Caco-2 (cell line): ENCODE measurements around the gene PROZ. TPM values are rescaled to one million over a fixed set of nuclear protein-coding genes. Genes with fewer than 3 reads are reported as not detected.

Experiments
- BruUV-seq: library from RNA; stranded (reverse); fragments of 400-500 nt; replicated peaks from 2 replicates; lab custom pipeline; 2021; lab: Mats Ljungman, UMichigan
- CTCF ChIA-PET: fragments of 300-600 bp; sonication (Branson Sonifier 250); formaldehyde crosslinking; loops from one replicate; lab custom pipeline; 2022; ENCODE audit warnings: antibody characterized with exemption; lab: Charles Lee
- POLR2A ChIA-PET: fragments of 300-600 bp; sonication (Branson Sonifier 250); formaldehyde crosslinking; loops from one replicate; lab custom pipeline; 2022; ENCODE audit warnings: antibody characterized with exemption; lab: Charles Lee
- DNase-seq, 2 experiments: peaks; one replicate each; pipeline versions ENCODE4 v3.0.0 to v3.0.0-alpha.2; 2020 to 2022
- H3K27me3 ChIP-seq: replicated peaks from 2 replicates; pipeline ENCODE4 v1.6.0; 2011; ENCODE audit warnings: low read length; ENCODE audit not compliant: control insufficient read depth, insufficient read depth
- H3K36me3 ChIP-seq: 2 replicates; pipeline ENCODE4 v1.5.1; 2011; ENCODE audit warnings: low read length; ENCODE audit not compliant: control insufficient read depth, insufficient read depth
- H3K4me1 ChIP-seq: fragments of 250-450 bp; sonication (Bioruptor Pico); 2 replicates; pipeline ENCODE4 v1.5.1; 2020; ENCODE audit warnings: mild to moderate bottlenecking
- H3K4me3 ChIP-seq: 2 replicates; pipeline ENCODE4 v1.5.1; 2011; ENCODE audit warnings: low read depth, mild to moderate bottlenecking, control low read depth, low read length
- H3K9me3 ChIP-seq: fragments of 250-450 bp; sonication (Bioruptor Pico); 2 replicates; pipeline ENCODE4 v1.5.1; 2020; ENCODE audit warnings: mild to moderate bottlenecking, moderate library complexity
- H3K27ac Mint-ChIP-seq: one replicate; pipeline ENCODE4 v1.8.0; 2022; ENCODE audit warnings: mixed read lengths; ENCODE audit not compliant: unreplicated experiment
- H3K27me3 Mint-ChIP-seq: one replicate; pipeline ENCODE4 v1.8.0; 2022; ENCODE audit warnings: mixed read lengths; ENCODE audit not compliant: insufficient read depth, unreplicated experiment
- H3K36me3 Mint-ChIP-seq: one replicate; pipeline ENCODE4 v1.8.0; 2022; ENCODE audit warnings: mild to moderate bottlenecking, mixed read lengths; ENCODE audit not compliant: insufficient read depth, unreplicated experiment
- H3K4me1 Mint-ChIP-seq: one replicate; pipeline ENCODE4 v1.8.0; 2022; ENCODE audit warnings: low read depth, mixed read lengths; ENCODE audit not compliant: unreplicated experiment
- H3K4me3 Mint-ChIP-seq: one replicate; pipeline ENCODE4 v1.8.0; 2022; ENCODE audit warnings: mild to moderate bottlenecking, moderate library complexity, mixed read lengths; ENCODE audit not compliant: unreplicated experiment
- H3K9me3 Mint-ChIP-seq: one replicate; pipeline ENCODE4 v1.8.0; 2022; ENCODE audit warnings: mixed read lengths; ENCODE audit not compliant: unreplicated experiment
- CTCF ChIP-seq, 2 experiments: fragments of 200-600 bp in 1 of 2; IDR thresholded peaks; 1 replicate in 1 of 2; 2 replicates in 1 of 2; pipeline versions ENCODE4 v1.5.1 to v1.8.0; 2011 to 2022; ENCODE audit warnings: antibody characterized with exemption in 1 of 2, control low read depth in 1 of 2, inconsistent platforms in 1 of 2, low read depth in 1 of 2, low read length in 1 of 2, mild to moderate bottlenecking in 1 of 2, moderate library complexity in 1 of 2; ENCODE audit not compliant: insufficient read depth in 1 of 2, severe bottlenecking in 1 of 2, unreplicated experiment in 1 of 2
- intact Hi-C: fragments of 100-400 bp; cut with micrococcal nuclease; formaldehyde crosslinking; loops from one replicate; pipeline ENCODE4 v1.10.0; 2022; ENCODE audit not compliant: unreplicated experiment
- total RNA-seq: library from RNA; stranded (reverse); gene quantifications from 2 replicates; pipeline ENCODE4 v1.2.3, GENCODE V29; 2022

PROZ gene
- total RNA-seq, 1 experiment from 2014 or later, result not detected

GRCh38 chr13:113138792-113139551, 19.5 kb upstream of the PROZ start:
- DNase-seq, result no peak
- POLR2A ChIA-PET, result no interaction called here
- no peak for TF ChIP-seq CTCF (IDR thresholded peaks at IDR 0.05; ENCODE audit: insufficient read depth in 1 of 2, low read depth in 1 of 2, low read length in 1 of 2, severe bottlenecking in 1 of 2, unreplicated experiment in 1 of 2)
- H3K27me3 Mint-ChIP-seq, result no peaks in the 10 kb centered on the region
- Histone ChIP-seq H3K4me1 (0 out of 2 replicates have a peak, but pooled peaks cover 4% of the 10 kb centered on the region), H3K4me3 (no peak overlapping the region), H3K9me3 (no peaks in the 10 kb centered on the region), H3K36me3 (peaks cover 2% of the 10 kb centered on the region; the same call in 1 of the 2 replicates), H3K27me3 (no peaks in the 10 kb centered on the region)
- H3K9me3 Mint-ChIP-seq, result no peaks in the 10 kb centered on the region
- no peaks in the 10 kb centered on the region for H3K36me3 Mint-ChIP-seq
- BruUV-seq, result no TSS peak
- no peaks in the 10 kb centered on the region for H3K4me1 Mint-ChIP-seq
- CTCF ChIA-PET, result no interaction called here
- H3K4me3 Mint-ChIP-seq, result no peak overlapping the region
- intact Hi-C loops, result no loop called here
- H3K27ac Mint-ChIP-seq, result no peak overlapping the region

- no peak for DNase-seq
- Histone ChIP-seq H3K9me3 (no peaks in the 10 kb centered on the region), H3K4me3 (no peak overlapping the region), H3K36me3 (peaks cover 2% of the 10 kb centered on the region; the same call in 1 of the 2 replicates), H3K4me1 (0 out of 2 replicates have a peak, but pooled peaks cover 4% of the 10 kb centered on the region), H3K27me3 (no peaks in the 10 kb centered on the region)
- Mint-ChIP-seq H3K4me1 (no peaks in the 10 kb centered on the region), H3K36me3 (no peaks in the 10 kb centered on the region), H3K27me3 (no peaks in the 10 kb centered on the region), H3K4me3 (no peak overlapping the region), H3K27ac (no peak overlapping the region), H3K9me3 (no peaks in the 10 kb centered on the region)
- CTCF ChIA-PET, result no interaction called here
- TF ChIP-seq CTCF (IDR thresholded peaks at IDR 0.05; ENCODE audit: insufficient read depth in 1 of 2, low read depth in 1 of 2, low read length in 1 of 2, severe bottlenecking in 1 of 2, unreplicated experiment in 1 of 2), result no peak
- POLR2A ChIA-PET, result no interaction called here
- no TSS peak for BruUV-seq
- intact Hi-C loops, result no loop called here
Observed at GRCh38 chr13:113139577-113139976, 18.9 kb upstream of the PROZ start.

GRCh38 chr13:113140677-113141600, 17.5 kb upstream of the PROZ start:
- Histone ChIP-seq H3K27me3 (no peaks in the 10 kb centered on the region), H3K4me3 (no peak overlapping the region), H3K9me3 (no peaks in the 10 kb centered on the region), H3K4me1 (0 out of 2 replicates have a peak, but pooled peaks cover 4% of the 10 kb centered on the region), H3K36me3 (peaks cover 2% of the 10 kb centered on the region; the same call in 1 of the 2 replicates)
- H3K36me3 Mint-ChIP-seq, result no peaks in the 10 kb centered on the region
- H3K27me3 Mint-ChIP-seq, result no peaks in the 10 kb centered on the region
- no peak overlapping the region for H3K27ac Mint-ChIP-seq
- H3K4me1 Mint-ChIP-seq, result no peaks in the 10 kb centered on the region
- no peak overlapping the region for H3K4me3 Mint-ChIP-seq
- CTCF ChIA-PET, result interaction anchor here (0.8 kb wide), 1 partner anchor 18 kb away, joined by 3 read pairs; the partner anchor contains the start of gene F10
- no peak for TF ChIP-seq CTCF (IDR thresholded peaks at IDR 0.05; ENCODE audit: insufficient read depth in 1 of 2, low read depth in 1 of 2, low read length in 1 of 2, severe bottlenecking in 1 of 2, unreplicated experiment in 1 of 2)
- H3K9me3 Mint-ChIP-seq, result no peaks in the 10 kb centered on the region
- no peak for DNase-seq
- intact Hi-C loops, result no loop called here
- POLR2A ChIA-PET, result no interaction called here
- no TSS peak for BruUV-seq
